K562 treated with DMSO at 1 percent for 24 hours (cell line): Measurements from ENCODE around the gene MEIS2. TPM values are rescaled to one million over a fixed set of nuclear protein-coding genes. Genes with fewer than 3 reads are reported as not detected.

Experiments
- total RNA-seq: library from RNA; unstranded; fragments of 300-600 nt; gene quantifications from 2 replicates; pipeline ENCODE4 v1.2.3, GENCODE V29; 2022; ENCODE audit warnings: low read depth; ENCODE audit not compliant: insufficient read depth

Gene MEIS2
- 15.4 and 29.3 TPM in 2 replicates for total RNA-seq

GRCh38 chr15:37100109-37100965, at the start of gene MEIS2:
Gene MEIS2 (minus strand): TSS chr15:37100549. CDS start chr15:37099466, 1,083 bp downstream.

